GM19239 (cell line): ENCODE results near the gene UBE2F.

ENCODE experiments used
- DNase-seq: peaks from one replicate; pipeline ENCODE4 v3.0.0; 2011; ENCODE audit warnings: low spot score; ENCODE audit not compliant: insufficient read length
- FAIRE-seq: peaks from 2 replicates; lab custom pipeline; 2011; peaks lifted over from hg19 to GRCh38; lab: Jason Lieb, UNC

The UBE2F gene

DNA sequence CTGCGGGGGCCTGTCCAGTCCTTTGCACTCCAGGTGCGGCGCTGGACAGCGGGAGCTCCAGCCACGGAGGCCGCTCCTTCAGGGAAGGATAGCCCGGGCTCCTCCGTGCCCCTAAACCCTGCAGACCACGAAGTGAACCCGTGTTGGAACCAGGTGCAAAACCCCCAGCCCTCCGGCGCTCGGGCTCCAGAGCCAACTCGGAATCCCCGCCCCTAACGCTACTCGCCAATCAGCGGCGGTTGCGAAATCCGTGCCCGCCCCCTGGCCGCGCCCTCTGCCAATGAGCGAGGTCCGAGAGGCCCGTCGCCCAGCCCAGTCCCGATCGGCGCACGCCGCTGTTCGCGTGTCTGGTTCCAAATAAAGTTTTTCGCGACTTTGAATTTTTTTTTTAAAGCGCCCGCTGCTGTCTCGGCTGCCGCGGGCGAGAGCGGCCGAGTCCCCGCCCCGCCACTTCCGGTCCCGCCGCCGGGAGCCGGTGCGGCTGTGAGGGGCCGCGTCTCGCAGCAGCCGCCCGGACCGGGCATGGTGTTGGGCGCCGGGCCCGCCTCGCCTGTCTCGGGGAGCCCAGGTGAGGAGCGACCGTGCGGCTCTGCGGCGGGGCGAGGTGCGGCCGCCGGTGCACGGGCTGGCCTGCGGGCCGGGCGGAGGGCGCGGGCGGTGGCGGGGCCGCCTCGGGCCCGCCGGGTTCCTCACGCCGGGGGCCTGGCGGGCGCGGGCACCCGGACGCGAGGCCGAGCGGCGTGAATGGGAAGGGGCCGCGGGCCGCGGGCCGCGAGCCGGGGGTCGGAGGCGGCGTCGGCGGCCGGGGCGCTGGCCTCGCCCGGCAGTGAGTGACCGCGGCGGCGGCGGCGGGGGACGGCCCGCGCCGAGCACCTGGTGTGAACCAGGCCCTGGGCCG is at the start of gene UBE2F:
Gene UBE2F (plus strand): TSS at position 450 of the 898 bp plus-strand sequence. CDS start 6,094 bp downstream, outside the sequence.
- FAIRE-seq (peak; percentile 92), DNase-seq (peak; percentile 99)

DNA sequence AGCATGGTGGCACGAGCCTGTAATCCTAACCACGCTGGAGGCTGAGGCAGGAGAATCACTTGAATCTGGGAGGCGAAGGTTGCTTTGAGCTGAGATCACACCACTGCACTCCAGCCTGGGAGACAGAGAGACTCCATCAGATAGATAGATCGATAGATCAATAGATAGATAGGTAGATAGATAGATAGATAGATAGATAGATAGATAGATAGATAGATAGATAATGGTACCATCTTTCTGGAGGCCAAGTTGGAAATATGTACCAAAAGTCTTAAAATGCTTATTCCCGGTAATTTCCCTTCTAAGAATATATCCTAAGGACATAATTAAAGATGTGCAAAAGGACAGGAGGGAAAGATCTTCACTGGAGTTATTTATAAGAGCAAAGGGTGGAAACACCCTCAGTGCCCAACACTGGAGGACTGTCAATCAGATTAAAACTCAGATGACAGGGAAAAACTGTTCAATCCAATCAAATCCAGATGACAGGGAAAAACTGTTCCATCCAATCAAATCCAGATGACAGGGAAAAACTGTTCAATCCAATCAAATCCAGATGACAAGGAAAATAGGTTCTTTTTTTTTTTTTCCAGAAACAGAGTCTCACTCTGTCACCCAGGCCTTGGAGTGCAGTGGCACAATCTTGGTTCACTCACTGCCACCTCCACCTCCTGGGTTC is 49.0 kb upstream of the UBE2F start:
- DNase-seq (no peak), FAIRE-seq (no peak)

GRCh38 chr2:237919593-237919992 is 47.2 kb upstream of the UBE2F start:
- DNase-seq = no peak
- no peak for FAIRE-seq

DNA sequence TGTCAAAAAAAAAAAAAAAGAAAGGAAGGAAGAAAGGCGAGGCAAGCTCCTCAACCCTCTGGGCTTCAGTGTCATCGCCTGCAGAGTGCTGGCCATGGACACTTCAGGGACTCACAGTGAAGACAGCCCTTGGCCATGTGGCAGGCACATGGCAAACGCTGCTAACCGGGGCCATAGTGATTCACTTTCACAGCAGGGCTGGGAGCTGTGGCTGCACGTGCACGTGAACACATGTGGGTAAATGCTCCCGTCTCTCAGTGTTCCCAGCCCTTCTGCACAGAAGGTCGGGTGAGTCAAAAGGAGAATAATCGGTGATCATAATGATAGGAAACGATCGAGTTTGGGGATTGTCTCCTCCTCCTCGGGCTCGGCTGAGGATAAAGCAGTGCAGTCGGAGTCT is 46.1 kb upstream of the UBE2F start:
- no peak for DNase-seq
- no peak for FAIRE-seq

GRCh38 chr2:237921967-237922492 is 44.8 kb upstream of the UBE2F start:
- no peak for FAIRE-seq
- DNase-seq = no peak

- DNase-seq (no peak), FAIRE-seq (no peak)
Measured at GRCh38 chr2:237922641-237923361, 44.0 kb upstream of the UBE2F start.

DNA sequence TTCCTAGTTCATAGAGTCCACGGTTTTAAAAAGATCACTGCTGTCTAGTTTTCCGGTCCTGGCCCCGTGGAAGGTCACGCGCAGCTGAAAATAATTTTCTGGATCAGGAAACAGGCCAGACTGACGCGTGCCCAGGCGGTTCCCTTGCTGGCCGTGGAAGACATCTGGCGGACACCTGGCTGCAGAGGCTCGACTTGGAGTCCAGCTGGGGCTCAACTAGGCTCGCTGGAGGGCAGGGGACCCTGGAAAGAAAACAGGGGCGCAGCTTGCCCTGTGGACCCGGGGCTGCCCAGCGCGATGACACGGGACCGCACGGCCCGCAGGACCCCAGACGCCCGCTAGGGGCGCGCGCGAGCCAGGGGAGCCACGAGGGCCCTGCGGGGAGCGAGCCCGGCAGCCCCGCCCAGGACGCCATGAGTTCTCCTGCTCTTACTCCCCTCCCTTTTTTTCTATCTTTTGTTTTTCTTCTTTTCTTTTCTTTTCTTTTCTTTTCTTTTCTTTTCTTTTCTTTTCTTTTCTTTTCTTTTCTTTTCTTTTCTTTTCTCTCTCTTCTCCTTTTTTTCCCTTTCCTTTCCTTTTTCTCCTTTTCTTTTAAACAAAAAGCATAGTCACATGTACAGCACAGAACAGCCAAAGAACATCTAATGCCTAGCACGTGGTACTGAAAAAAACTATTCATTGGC is 43.2 kb upstream of the UBE2F start:
- peak; percentile 90 for DNase-seq
- no peak for FAIRE-seq

DNA sequence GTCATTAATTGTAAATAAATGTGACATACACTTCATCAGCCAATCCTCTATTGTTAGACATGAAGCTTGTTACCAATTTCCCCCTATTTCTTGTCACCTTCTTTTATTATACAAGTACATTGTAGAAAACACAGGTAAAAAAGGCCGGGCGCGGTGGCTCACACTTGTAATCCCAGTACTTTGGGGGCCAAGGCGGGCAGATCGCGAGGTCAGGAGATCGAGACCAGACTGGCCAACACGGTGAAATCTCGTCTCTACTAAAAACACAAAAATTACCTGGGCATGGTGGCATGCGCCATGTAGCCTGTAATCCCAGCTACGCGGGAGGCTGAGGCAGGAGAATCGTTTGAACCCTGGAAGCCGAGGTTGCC is 42.7 kb upstream of the UBE2F start:
- no peak for DNase-seq
- no peak for FAIRE-seq

- FAIRE-seq (no peak), DNase-seq (no peak)
Measured at GRCh38 chr2:237927135-237927534, 39.7 kb upstream of the UBE2F start.

DNA sequence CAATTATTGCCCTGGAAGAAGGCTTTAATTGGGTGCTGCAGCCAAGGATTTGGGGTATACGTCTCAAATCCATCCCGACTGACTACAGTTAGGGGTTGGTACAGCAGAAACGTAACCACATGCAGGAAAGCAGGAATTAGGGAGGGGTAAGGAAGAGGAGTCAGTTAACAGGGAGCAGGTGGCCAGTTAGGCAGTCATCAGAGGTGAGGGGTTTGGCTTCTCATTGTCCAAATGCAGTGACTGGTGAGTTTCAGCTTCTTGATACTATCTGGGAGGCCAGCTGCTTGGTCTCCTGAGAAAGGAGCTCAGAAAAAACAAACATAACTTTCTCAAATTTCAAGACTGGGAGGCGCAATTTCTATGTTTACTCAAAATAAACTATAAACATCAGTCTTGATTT is 38.8 kb upstream of the UBE2F start:
- DNase-seq (no peak), FAIRE-seq (no peak)

GRCh38 chr2:237929979-237930378 is 36.8 kb upstream of the UBE2F start:
- FAIRE-seq (no peak), DNase-seq (no peak)

DNA sequence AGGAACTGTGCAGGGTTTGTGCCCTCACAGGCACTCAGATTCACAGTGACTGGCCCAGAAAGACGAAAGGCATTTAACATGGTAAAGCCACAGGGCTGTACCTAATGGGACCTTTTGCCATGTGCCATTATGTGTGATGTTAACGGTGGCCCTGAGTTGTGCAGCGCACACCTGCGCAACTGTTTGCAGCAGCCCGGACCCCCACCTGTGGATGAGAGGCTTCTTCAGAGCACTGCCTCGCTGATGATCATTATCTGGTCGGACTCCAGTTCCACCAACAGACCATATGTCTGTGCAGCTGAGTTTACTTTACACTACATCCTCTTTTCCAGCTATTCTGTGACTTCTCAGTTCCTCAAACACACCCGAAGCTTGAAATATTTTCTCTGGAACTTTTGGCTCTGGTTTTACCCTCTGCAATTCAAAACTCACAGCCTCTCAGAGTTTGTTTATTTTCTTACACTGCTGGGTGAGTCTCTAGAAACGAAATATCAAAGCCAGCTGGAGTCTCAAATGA is 35.6 kb upstream of the UBE2F start:
- FAIRE-seq (no peak), DNase-seq (no peak)

GRCh38 chr2:237932731-237933131 is 34.1 kb upstream of the UBE2F start:
- DNase-seq = no peak
- FAIRE-seq = no peak

DNA sequence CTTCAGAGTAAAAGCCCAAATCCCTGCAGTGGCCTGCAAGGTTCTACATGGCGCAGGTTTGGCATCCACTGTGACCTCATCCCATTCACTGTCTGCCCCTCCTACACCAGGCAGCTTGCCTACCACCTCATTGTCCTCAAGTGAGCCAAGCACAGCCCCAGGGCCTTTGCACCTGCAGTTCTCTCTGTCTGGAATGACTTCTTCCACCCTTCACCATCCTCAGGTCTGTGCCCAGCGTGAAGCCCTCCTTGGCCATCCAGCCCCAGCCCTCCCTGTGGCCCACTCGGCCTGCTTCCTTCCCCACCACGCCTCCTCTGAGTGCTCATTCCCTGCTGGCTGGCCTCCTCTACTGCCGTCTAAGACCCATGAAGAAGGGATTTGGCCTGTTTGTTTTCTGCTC is 32.6 kb upstream of the UBE2F start:
- no peak for DNase-seq
- FAIRE-seq = no peak

- FAIRE-seq = no peak
Measured at GRCh38 chr2:237935740-237936452, 30.9 kb upstream of the UBE2F start.

DNA sequence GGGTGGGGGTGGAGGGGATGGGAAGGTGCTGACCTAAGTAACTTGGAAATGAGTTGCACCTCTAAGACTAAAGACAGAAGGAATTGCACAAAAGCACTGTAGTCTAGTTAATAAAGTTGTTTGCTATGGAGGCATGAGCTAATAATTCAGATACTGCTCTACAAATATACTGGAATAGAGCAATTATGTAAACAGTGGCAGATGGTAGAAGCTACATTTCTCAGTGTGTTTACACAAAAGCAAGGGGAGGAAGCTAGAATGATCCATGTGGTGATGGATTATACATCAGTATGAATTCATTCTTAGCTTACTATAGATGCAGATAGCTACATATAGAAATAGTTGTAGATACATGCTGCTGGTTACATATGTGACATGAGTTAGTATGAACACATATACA is 27.6 kb upstream of the UBE2F start:
- FAIRE-seq (no peak), DNase-seq (no peak)

More at GRCh38 chr2:237935740-237936452, 30.9 kb upstream of the UBE2F start:
- DNase-seq = no peak

GRCh38 chr2:237940828-237941227 is 26.0 kb upstream of the UBE2F start:
- DNase-seq = no peak
- no peak for FAIRE-seq

- no peak for DNase-seq
- FAIRE-seq = no peak
Measured at GRCh38 chr2:237941239-237941638, 25.6 kb upstream of the UBE2F start.

- DNase-seq (no peak), FAIRE-seq (no peak)
Measured at GRCh38 chr2:237942513-237942899, 24.3 kb upstream of the UBE2F start.
